ENCODE measurements around the gene ADAM10. TPM values are rescaled to one million over a fixed set of nuclear protein-coding genes. Genes with fewer than 3 reads are reported as not detected.

ADAM10 gene
- total and polyA plus RNA-seq, 8 donors = 6.1 to 96.2 (median 32.2) TPM

DNA sequence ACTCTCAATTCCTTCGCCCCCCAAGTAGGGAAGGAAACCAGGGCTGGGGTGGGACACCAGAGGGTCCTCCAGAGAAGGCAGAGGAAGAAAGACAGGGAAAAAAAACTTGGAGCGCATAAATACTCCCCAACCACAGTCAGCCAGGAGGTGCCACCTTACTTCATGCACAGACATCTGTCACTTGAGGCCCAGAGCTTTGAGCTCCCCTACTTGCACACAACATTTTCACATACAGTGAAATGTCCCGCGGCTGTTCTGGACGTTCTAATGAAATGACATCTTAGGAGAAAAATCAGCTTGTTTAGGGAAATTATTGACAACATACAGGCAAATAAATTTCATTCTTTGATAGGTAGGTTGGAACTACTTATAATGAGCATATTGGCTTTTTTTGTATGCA, 204.8 kb downstream of the ADAM10 start:
- no peak for FAIRE-seq

DNA sequence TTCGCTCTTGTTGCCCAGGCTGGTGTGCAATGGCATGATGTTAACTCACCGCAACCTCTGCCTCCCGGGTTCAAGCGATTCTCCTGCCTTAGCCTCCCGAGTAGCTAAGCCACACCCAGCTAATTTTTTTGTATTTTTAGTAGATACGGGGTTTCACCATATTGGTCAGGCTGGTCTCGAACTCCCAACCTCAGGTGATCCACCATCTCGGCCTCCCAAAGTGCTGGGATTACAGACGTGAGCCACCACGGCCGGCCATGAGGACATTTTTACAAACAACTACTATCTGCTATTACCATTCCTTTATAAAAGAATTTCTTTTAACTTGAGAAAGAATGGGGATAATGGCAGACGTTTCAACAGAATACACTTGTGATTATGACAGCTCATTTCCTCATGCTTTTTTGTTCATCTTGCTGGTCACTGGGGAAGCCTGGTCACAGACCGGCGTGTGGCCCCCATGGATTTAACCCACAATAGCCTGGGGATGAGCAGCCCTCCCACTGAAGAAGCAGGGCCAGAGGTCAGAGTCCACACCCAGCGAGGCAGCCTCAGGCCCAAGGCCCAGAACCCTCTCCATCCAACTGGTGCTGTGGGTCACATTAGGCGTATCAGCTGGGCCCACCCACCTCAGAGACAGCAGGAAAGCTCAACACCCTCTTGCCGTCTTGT, 205.7 kb downstream of the ADAM10 start:
- Histone ChIP-seq H3K4me3 (no peak overlapping the region), H3K27me3 (no peaks in the 10 kb centered on the region), H3K4me1 (peaks cover 0 to 4% (median 0%) of the 10 kb centered on the region in 3 donors), H3K9me3 (no peaks in the 10 kb centered on the region), H3K36me3 (no peaks in the 10 kb centered on the region), H3K27ac (no peak overlapping the region)
- no peak for ATAC-seq
- DNase-seq = no peak
- intact Hi-C loops (cut with DNase I) = no loop called here
- 91 to 95% methylated on average over 17 of the region's 17 CpGs for WGBS, 2 donors
- no peak for FAIRE-seq
- TF ChIP-seq, protein P1, sequence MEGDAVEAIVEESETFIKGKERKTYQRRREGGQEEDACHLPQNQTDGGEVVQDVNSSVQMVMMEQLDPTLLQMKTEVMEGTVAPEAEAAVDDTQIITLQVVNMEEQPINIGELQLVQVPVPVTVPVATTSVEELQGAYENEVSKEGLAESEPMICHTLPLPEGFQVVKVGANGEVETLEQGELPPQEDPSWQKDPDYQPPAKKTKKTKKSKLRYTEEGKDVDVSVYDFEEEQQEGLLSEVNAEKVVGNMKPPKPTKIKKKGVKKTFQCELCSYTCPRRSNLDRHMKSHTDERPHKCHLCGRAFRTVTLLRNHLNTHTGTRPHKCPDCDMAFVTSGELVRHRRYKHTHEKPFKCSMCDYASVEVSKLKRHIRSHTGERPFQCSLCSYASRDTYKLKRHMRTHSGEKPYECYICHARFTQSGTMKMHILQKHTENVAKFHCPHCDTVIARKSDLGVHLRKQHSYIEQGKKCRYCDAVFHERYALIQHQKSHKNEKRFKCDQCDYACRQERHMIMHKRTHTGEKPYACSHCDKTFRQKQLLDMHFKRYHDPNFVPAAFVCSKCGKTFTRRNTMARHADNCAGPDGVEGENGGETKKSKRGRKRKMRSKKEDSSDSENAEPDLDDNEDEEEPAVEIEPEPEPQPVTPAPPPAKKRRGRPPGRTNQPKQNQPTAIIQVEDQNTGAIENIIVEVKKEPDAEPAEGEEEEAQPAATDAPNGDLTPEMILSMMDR (IDR thresholded peaks at IDR 0.05) = no peak

More for the DNA sequence above, 204.8 kb downstream of the ADAM10 start:
- TF ChIP-seq, protein P1 (IDR thresholded peaks at IDR 0.05) = no peak
- intact Hi-C loops (cut with DNase I) = no loop called here
- Histone ChIP-seq H3K9me3 (no peaks in the 10 kb centered on the region), H3K27me3 (no peaks in the 10 kb centered on the region), H3K4me1 (peaks cover 0 to 4% (median 0%) of the 10 kb centered on the region in 3 donors), H3K36me3 (no peaks in the 10 kb centered on the region), H3K27ac (no peak overlapping the region), H3K4me3 (no peak overlapping the region)
- no peak for ATAC-seq
- WGBS, 2 donors = 82 to 85% methylated on average over 5 of the region's 5 CpGs
- DNase-seq = no peak

DNA sequence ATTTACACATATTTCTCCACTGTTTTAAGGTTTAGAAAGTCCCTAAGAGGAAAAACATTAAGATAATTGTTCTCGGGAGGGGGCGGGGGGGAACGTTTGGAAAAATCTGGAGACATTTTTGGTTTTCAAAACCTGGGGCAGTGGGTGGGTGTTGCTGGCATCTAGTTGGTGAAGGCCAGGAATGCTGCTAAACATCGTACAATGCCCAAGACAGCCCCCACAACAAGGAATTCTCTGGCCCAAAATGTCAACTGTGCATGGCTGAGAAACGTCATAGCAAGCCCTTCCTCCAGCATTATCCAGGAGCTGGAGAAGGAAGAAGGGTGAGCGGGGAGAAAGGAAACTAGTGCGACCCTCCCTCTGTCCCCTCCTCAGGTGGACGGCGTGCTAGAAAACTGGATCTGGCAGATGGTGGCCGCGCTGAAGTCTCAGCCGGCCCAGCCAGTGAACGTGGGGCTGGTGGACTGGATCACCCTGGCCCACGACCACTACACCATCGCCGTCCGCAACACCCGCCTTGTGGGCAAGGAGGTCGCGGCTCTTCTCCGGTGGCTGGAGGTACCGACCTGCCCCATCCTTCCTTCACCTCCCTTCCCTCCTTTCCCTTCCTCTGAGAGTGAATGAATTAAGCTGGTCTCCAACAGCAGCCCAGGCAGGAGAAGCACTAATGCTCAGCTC, 208.0 kb downstream of the ADAM10 start:
- no peak overlapping the region for H3K4me3 ChIP-seq
- TF ChIP-seq, protein P1 (IDR thresholded peaks at IDR 0.05) = no peak
- H3K27me3 ChIP-seq = no peaks in the 10 kb centered on the region
- no peak for ATAC-seq
- intact Hi-C loops (cut with DNase I) = no loop called here
- 87 to 88% methylated on average over 22 of the region's 22 CpGs for WGBS, 2 donors
- no peaks in the 10 kb centered on the region for H3K9me3 ChIP-seq
- no peak for DNase-seq
- H3K4me1 ChIP-seq = no peaks in the 10 kb centered on the region
- no peak for FAIRE-seq
- H3K36me3 ChIP-seq = no peaks in the 10 kb centered on the region
- no peak overlapping the region for H3K27ac ChIP-seq

DNA sequence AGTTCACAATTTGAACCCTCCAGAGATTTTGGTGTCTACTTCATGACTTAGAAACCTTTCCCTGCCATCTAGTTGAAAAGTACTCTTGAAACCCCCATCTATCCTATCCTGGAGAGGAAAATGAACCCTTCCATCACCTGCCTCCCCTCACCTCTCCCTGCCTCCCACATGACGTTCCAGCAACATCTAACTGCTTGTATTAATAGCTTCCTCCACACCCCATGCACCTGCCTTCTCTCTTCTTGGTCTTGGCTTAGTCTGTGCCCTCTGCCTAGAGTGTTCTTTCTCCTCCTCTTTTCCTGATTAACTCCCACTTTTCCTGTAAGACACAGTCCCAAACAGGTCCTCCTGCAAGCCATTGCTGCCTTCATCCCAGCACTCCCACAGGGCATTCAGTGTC, 210.0 kb downstream of the ADAM10 start:
- ATAC-seq = no peak

More for the DNA sequence above, 210.0 kb downstream of the ADAM10 start:
- FAIRE-seq (no peak), DNase-seq (no peak)
- Histone ChIP-seq H3K4me3 (no peak overlapping the region), H3K27me3 (no peaks in the 10 kb centered on the region), H3K9me3 (no peaks in the 10 kb centered on the region), H3K36me3 (no peaks in the 10 kb centered on the region), H3K27ac (no peak overlapping the region), H3K4me1 (peaks cover 0 to 3% (median 0%) of the 10 kb centered on the region in 3 donors)
- intact Hi-C loops (cut with DNase I) = no loop called here
- WGBS, 2 donors = 75 to 77% methylated on average over 1 of the region's 1 CpG
- TF ChIP-seq, protein P1 (IDR thresholded peaks at IDR 0.05) = no peak

All from pancreas (tissue), 10 donors.